SK-N-SH (cell line): ENCODE data around the gene MAP4. TPM values are rescaled to one million over a fixed set of nuclear protein-coding genes. Genes with fewer than 3 reads are reported as not detected.
A peak's percentile ranks its signal among the peaks of the same experiment; 100 is the strongest.

Experiments used
- CTCF ChIA-PET: fragments of 300-600, 350-600 bp; formaldehyde crosslinking; extraction: SDS; loops from one replicate; lab custom pipeline; 2021; lab: Yijun Ruan, JAX
- POLR2A ChIA-PET: fragments of 350-600 bp; sonication (Branson Sonifier 250); formaldehyde crosslinking; extraction: SDS; loops from one replicate; lab custom pipeline; 2020; ENCODE audit warnings: antibody characterized with exemption, inconsistent platforms; lab: Yijun Ruan, JAX
- DNase-seq: peaks from one replicate; pipeline ENCODE4 v3.0.0; 2012
- H2AFZ ChIP-seq: fragments of 200-600 bp; sonication (generic); 2 replicates; pipeline ENCODE4 v1.8.1; 2016; ENCODE audit warnings: antibody characterized with exemption, mild to moderate bottlenecking, low read depth
- H3F3A ChIP-seq: fragments of 200-600 bp; sonication (generic); replicated peaks from 2 replicates; pipeline ENCODE3; 2016; ENCODE audit warnings: antibody characterized with exemption, mild to moderate bottlenecking; ENCODE audit not compliant: insufficient read depth
- H3K27ac ChIP-seq, 2 experiments: fragments of 200-500 bp in 1 of 2; fragments of 200-600 bp in 1 of 2; sonication (Bioruptor generic) in 1 of 2; sonication (generic), shearing (Covaris generic) in 1 of 2; 2 replicates each; pipeline versions ENCODE4 v1.5.1 to v1.6.1; 2014 to 2016; ENCODE audit warnings: low read depth in 2 of 2, inconsistent platforms in 1 of 2, low read length in 1 of 2, mild to moderate bottlenecking in 1 of 2, mixed read lengths in 1 of 2
- H3K27me3 ChIP-seq: fragments of 200-600 bp; sonication (generic), shearing (Covaris generic); 2 replicates; pipeline ENCODE4 v1.6.1; 2016; ENCODE audit warnings: mixed run types; ENCODE audit not compliant: insufficient read depth
- H3K36me3 ChIP-seq, 2 experiments: fragments of 200-500 bp in 1 of 2; fragments of 200-600 bp in 1 of 2; sonication (Bioruptor generic) in 1 of 2; sonication (generic) in 1 of 2; replicated peaks in 1 of 2; 2 replicates each; pipeline versions ENCODE3 to v1.5.1; 2014 to 2016; ENCODE audit warnings: low read length in 1 of 2, mild to moderate bottlenecking in 1 of 2; ENCODE audit not compliant: insufficient read depth in 2 of 2, control insufficient read depth in 1 of 2
- H3K4me1 ChIP-seq, 2 experiments: fragments of 200-500 bp in 1 of 2; fragments of 200-600 bp in 1 of 2; sonication (Bioruptor generic) in 1 of 2; sonication (generic), shearing (Covaris generic) in 1 of 2; 2 replicates each; pipeline versions ENCODE4 v1.5.1 to v1.6.1; 2014 to 2016; ENCODE audit warnings: low read depth in 1 of 2, low read length in 1 of 2, mixed run types in 1 of 2; ENCODE audit not compliant: insufficient read depth in 2 of 2, control insufficient read depth in 1 of 2
- H3K4me2 ChIP-seq: fragments of 200-600 bp; sonication (generic), shearing (Covaris generic); 2 replicates; pipeline ENCODE4 v1.6.1; 2017; ENCODE audit warnings: mixed run types
- H3K4me3 ChIP-seq, 2 experiments: fragments of 200-500 bp in 1 of 2; fragments of 200-600 bp in 1 of 2; sonication (Bioruptor generic) in 1 of 2; sonication (generic), shearing (Covaris generic) in 1 of 2; 2 replicates each; pipeline versions ENCODE4 v1.5.1 to v1.8.1; 2014 to 2016; ENCODE audit warnings: low read depth in 2 of 2, inconsistent platforms in 1 of 2, low read length in 1 of 2, mild to moderate bottlenecking in 1 of 2, mixed read lengths in 1 of 2, moderate library complexity in 1 of 2
- H3K79me2 ChIP-seq: fragments of 200-600 bp; sonication (generic); 2 replicates; pipeline ENCODE4 v1.8.1; 2017; ENCODE audit warnings: mild to moderate bottlenecking; ENCODE audit not compliant: insufficient read depth
- H3K9ac ChIP-seq: fragments of 200-600 bp; sonication (generic); 2 replicates; pipeline ENCODE4 v1.6.1; 2017; ENCODE audit warnings: mixed run types
- H3K9me2 ChIP-seq: fragments of 200-600 bp; sonication (generic); 2 replicates; pipeline ENCODE4 v1.6.1; 2017; ENCODE audit warnings: mixed run types
- H3K9me3 ChIP-seq: fragments of 200-600 bp; sonication (generic); 2 replicates; pipeline ENCODE4 v1.6.1; 2017; ENCODE audit warnings: mixed run types, mild to moderate bottlenecking, moderate library complexity
- H4K20me1 ChIP-seq: fragments of 200-600 bp; sonication (generic); 2 replicates; pipeline ENCODE4 v1.6.1; 2017; ENCODE audit warnings: mild to moderate bottlenecking, mixed run types; ENCODE audit not compliant: insufficient read depth
- ELF1 ChIP-seq: IDR thresholded peaks from 2 replicates; pipeline ENCODE4 v1.4.0; 2012
- EZH2phosphoT487 ChIP-seq: fragments of 200-600 bp; sonication (generic); IDR thresholded peaks from 2 replicates; pipeline ENCODE4 v1.6.1; 2017; ENCODE audit warnings: low read depth, mixed run types, mild to moderate bottlenecking, antibody characterized with exemption, moderate library complexity, borderline replicate concordance
- FOSL2 ChIP-seq: IDR thresholded peaks from 2 replicates; pipeline ENCODE4 v1.4.0; 2012; ENCODE audit warnings: low read depth, mild to moderate bottlenecking, moderate library complexity, borderline replicate concordance
- FOXM1 ChIP-seq: IDR thresholded peaks from 2 replicates; pipeline ENCODE4 v1.4.0; 2012; ENCODE audit warnings: low read depth, mild to moderate bottlenecking
- GABPA ChIP-seq: IDR thresholded peaks from 2 replicates; pipeline ENCODE4 v1.4.0; 2012; ENCODE audit warnings: low read depth, mild to moderate bottlenecking
- GATA2 ChIP-seq: sonication (generic); formaldehyde crosslinking; IDR thresholded peaks from 2 replicates; pipeline ENCODE4 v1.5.0; 2020; ENCODE audit warnings: mild to moderate bottlenecking, missing genetic modification reagents
- MEF2A ChIP-seq: IDR thresholded peaks from 2 replicates; pipeline ENCODE4 v1.4.0; 2012; ENCODE audit warnings: low read depth, borderline replicate concordance
- MXI1 ChIP-seq: IDR thresholded peaks from 2 replicates; pipeline ENCODE4 v1.6.1; 2012; ENCODE audit warnings: mild to moderate bottlenecking, low read depth, low read length, improper control_type of control experiment
- POLR2AphosphoS5 ChIP-seq: IDR thresholded peaks from 2 replicates; pipeline ENCODE4 v1.6.1; 2012; ENCODE audit warnings: low read depth, low read length
- RCOR1 ChIP-seq: fragments of 150-350 bp; IDR thresholded peaks from 2 replicates; pipeline ENCODE4 v1.6.1; 2017; ENCODE audit warnings: antibody characterized with exemption, low read length
- RXRA ChIP-seq: IDR thresholded peaks from 2 replicates; pipeline ENCODE4 v1.4.0; 2012; ENCODE audit warnings: low read depth, mild to moderate bottlenecking, borderline replicate concordance
- TCF12 ChIP-seq: IDR thresholded peaks from 2 replicates; pipeline ENCODE4 v1.4.0; 2012
- TEAD4 ChIP-seq: IDR thresholded peaks from 2 replicates; pipeline ENCODE4 v1.4.0; 2012; ENCODE audit warnings: mild to moderate bottlenecking, borderline replicate concordance; ENCODE audit not compliant: insufficient read depth
- WGBS: methylation state at CpG from one replicate; pipeline ENCODE4 v1.1.6; 2017; ENCODE audit warnings: low lambda C conversion rate; 5-methylcytosine and 5-hydroxymethylcytosine counted together
- polyA plus RNA-seq, 3 experiments: library from polyadenylated mRNA; depleted of rRNA; stranded (reverse); fragments of >200 nt; gene quantifications; 2 replicates each; pipeline ENCODE4 v1.2.3, GENCODE V29; 2012
- TF ChIP-seq, protein P1 (sequence below): IDR thresholded peaks from 2 replicates; pipeline ENCODE4; 2012
- TF ChIP-seq, protein P2 (sequence below): IDR thresholded peaks from 2 replicates; pipeline ENCODE4 v1.4.0; 2012; ENCODE audit warnings: low read depth, borderline replicate concordance
- TF ChIP-seq, protein P3 (sequence below): IDR thresholded peaks from 2 replicates; pipeline ENCODE4 v1.4.0; 2012; ENCODE audit warnings: low read depth, borderline replicate concordance

MAP4 gene
- polyA plus RNA-seq, 1 of the 3 experiments (the other 2 are of a cell fraction), result 121 TPM

DNA sequence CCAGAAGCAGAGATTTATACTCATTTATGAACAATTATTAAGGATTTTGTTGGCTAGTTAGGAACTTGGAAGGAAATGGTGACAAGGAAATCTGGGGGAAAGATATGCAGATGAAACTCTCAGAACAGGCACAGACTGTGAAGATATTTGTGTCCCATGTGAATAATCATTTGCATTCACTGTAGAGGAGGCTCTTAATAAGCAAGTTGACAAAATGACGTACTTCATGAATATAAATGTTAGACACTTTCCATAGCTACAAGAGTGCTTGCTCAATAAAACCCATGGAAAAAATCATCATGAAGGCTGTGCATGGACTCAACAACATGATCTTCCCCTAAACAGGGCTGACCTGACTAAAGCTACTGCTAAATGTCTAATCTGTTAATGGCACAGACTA is 59.7 kb downstream of the MAP4 start:
- WGBS, result 94% methylated on average over 1 of the region's 1 CpG
- Histone ChIP-seq H2AFZ (no peak overlapping the region), H3K4me1 (peaks cover 0 to 5% of the 10 kb centered on the region in 2 experiments; a peak in 2 of 4 replicates), H3K79me2 (peaks cover 80% of the 10 kb centered on the region), H3K4me3 (no peak overlapping the region), H3K9me2 (no peaks in the 10 kb centered on the region), H3K4me2 (no peak overlapping the region), H3F3A (no peaks in the 10 kb centered on the region), H3K36me3 (peaks cover 0 to 10% of the 10 kb centered on the region in 2 experiments), H3K9ac (no peak overlapping the region), H4K20me1 (peaks cover 43% of the 10 kb centered on the region), H3K9me3 (no peaks in the 10 kb centered on the region), H3K27me3 (no peaks in the 10 kb centered on the region), H3K27ac (no peak overlapping the region)
- no peak for TF ChIP-seq MXI1
- no peak for TF ChIP-seq MEF2A
- ChIA-PET POLR2A (interaction anchor here (0.6 kb wide), 1 partner anchor 15 kb away, joined by 5 read pairs; no protein-coding TSS in a partner anchor), CTCF (interaction anchor here (1.1 to 1.4 kb wide), 3 partner anchors 33 to 43 kb away, joined by 3 to 4 read pairs (median 3); no protein-coding TSS in a partner anchor)
- no peak for DNase-seq

DNA sequence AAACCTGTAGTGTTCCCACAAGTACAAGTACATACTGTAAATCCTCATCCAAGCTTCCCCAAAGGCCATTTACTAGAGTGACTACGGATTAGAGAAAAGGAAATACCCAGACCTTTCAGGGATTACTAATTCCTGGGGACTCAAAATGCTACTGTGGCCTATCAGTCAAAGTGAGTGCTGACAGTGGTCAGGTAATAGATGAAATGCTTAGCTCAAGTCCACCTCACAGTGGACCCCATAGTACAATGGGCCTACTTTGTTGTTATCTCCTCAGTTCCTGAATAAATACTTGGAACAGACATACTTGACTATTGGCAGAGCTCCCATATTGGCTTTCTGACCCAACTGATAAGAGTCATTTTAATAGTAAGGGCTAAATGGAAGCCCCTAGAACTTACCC is 61.6 kb downstream of the MAP4 start:
- Histone ChIP-seq H3K27ac (no peak overlapping the region), H3K79me2 (peaks cover 79% of the 10 kb centered on the region)
- POLR2A ChIA-PET, result no interaction called here

More for the DNA sequence above, 61.6 kb downstream of the MAP4 start:
- TF ChIP-seq, protein P1, sequence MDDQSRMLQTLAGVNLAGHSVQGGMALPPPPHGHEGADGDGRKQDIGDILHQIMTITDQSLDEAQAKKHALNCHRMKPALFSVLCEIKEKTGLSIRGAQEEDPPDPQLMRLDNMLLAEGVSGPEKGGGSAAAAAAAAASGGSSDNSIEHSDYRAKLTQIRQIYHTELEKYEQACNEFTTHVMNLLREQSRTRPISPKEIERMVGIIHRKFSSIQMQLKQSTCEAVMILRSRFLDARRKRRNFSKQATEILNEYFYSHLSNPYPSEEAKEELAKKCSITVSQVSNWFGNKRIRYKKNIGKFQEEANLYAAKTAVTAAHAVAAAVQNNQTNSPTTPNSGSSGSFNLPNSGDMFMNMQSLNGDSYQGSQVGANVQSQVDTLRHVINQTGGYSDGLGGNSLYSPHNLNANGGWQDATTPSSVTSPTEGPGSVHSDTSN, result no peak
- TF ChIP-seq ELF1 (no peak), RCOR1 (no peak), TEAD4 (no peak), FOSL2 (no peak), GABPA (no peak), MEF2A (no peak), RXRA (no peak), TCF12 (no peak), FOXM1 (no peak), MXI1 (no peak), POLR2AphosphoS5 (no peak), GATA2 (no peak), EZH2phosphoT487 (no peak)
- TF ChIP-seq, protein P2, sequence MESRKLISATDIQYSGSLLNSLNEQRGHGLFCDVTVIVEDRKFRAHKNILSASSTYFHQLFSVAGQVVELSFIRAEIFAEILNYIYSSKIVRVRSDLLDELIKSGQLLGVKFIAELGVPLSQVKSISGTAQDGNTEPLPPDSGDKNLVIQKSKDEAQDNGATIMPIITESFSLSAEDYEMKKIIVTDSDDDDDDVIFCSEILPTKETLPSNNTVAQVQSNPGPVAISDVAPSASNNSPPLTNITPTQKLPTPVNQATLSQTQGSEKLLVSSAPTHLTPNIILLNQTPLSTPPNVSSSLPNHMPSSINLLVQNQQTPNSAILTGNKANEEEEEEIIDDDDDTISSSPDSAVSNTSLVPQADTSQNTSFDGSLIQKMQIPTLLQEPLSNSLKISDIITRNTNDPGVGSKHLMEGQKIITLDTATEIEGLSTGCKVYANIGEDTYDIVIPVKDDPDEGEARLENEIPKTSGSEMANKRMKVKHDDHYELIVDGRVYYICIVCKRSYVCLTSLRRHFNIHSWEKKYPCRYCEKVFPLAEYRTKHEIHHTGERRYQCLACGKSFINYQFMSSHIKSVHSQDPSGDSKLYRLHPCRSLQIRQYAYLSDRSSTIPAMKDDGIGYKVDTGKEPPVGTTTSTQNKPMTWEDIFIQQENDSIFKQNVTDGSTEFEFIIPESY, result no peak
- TF ChIP-seq, protein P3, sequence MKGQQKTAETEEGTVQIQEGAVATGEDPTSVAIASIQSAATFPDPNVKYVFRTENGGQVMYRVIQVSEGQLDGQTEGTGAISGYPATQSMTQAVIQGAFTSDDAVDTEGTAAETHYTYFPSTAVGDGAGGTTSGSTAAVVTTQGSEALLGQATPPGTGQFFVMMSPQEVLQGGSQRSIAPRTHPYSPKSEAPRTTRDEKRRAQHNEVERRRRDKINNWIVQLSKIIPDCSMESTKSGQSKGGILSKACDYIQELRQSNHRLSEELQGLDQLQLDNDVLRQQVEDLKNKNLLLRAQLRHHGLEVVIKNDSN, result no peak
- TF ChIP-seq, all 33 proteins: peak for 0
- Histone ChIP-seq H3K27me3 (no peaks in the 10 kb centered on the region), H3K4me3 (no peak overlapping the region), H2AFZ (no peak overlapping the region), H3K4me2 (no peak overlapping the region), H3K9me2 (no peaks in the 10 kb centered on the region), H3K36me3 (peaks cover 0 to 5% of the 10 kb centered on the region in 2 experiments), H3K9me3 (no peaks in the 10 kb centered on the region), H4K20me1 (peaks cover 36% of the 10 kb centered on the region), H3F3A (no peaks in the 10 kb centered on the region), H3K9ac (no peak overlapping the region), H3K4me1 (no peaks in the 10 kb centered on the region)
- WGBS, result 100% methylated on average over 1 of the region's 1 CpG
- DNase-seq, result peak; percentile 21
- CTCF ChIA-PET, result interaction anchor here (1.0 to 1.7 kb wide), 5 partner anchors 8 to 197 kb away, joined by 3 to 5 read pairs (median 3); no protein-coding TSS in a partner anchor
